ENCODE results near the gene KRT1.

KRT1 gene

DNA sequence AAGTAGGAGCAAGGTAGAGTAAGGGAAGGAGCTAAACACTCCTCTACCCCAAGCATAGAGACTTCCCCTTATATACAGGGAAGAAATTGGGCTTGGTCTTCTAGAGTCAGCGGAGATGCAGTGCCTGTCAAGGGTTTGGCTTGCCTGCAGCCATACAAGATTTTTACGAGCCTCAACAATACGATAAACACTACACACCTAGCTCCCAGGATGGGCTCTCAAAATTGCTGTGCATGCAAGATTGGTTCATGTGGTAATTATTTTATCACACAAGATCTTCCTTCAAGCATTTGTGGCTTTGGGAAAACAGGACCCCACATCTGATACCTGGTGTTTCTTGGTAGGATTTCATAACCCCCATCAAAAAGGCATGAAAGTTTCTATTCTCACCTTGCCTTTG, at the start of gene KRT1:
Gene KRT1, minus strand, starts transcription at position 45 of the 400 bp plus-strand sequence. CDS start 59 bp downstream, outside the sequence.
- no peaks in the 10 kb centered on the region for H3K4me1 ChIP-seq (ENCODE audit: control insufficient read depth, insufficient read depth, low read length)
- H3K27ac ChIP-seq (ENCODE audit: low read depth, low read length), result no peak within 1 kb of the TSS
- no peak within 1 kb of the TSS for H3K4me3 ChIP-seq (ENCODE audit: low read length)
- H3K9ac ChIP-seq (ENCODE audit: low read length), result no peak within 1 kb of the TSS
- no peaks in the 10 kb centered on the region for H3K36me3 ChIP-seq (ENCODE audit: control insufficient read depth, insufficient read depth, low read length)
- no peaks in the 10 kb centered on the region for H3K27me3 ChIP-seq (ENCODE audit: control insufficient read depth, insufficient read depth, low read length)

DNA sequence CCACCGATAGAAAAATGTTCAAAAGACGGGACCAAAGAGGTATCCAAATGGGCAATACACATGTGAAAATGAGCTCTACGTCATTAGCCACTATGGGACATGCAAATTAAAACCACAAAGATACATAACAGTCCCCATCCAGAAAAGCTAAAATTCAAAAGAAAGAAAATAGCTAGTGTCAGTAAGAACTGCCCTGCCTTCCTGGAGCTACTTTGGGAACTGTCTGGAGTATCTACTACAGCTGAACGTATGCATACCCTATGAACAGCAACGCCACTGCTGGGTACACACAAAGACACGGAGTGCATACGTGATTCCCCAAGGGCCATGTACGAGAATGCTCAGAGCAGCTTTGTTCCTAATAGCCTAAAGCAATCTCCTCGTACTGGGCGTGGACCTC, 48.9 kb upstream of the KRT1 start:
- Histone ChIP-seq H3K36me3 (ENCODE audit: control insufficient read depth, insufficient read depth, low read length) (no peaks in the 10 kb centered on the region), H3K27ac (ENCODE audit: low read depth, low read length) (no peak overlapping the region), H3K4me1 (ENCODE audit: control insufficient read depth, insufficient read depth, low read length) (no peaks in the 10 kb centered on the region), H3K9ac (ENCODE audit: low read length) (no peak overlapping the region), H3K4me3 (ENCODE audit: low read length) (no peak overlapping the region), H3K27me3 (ENCODE audit: control insufficient read depth, insufficient read depth, low read length) (no peaks in the 10 kb centered on the region)

DNA sequence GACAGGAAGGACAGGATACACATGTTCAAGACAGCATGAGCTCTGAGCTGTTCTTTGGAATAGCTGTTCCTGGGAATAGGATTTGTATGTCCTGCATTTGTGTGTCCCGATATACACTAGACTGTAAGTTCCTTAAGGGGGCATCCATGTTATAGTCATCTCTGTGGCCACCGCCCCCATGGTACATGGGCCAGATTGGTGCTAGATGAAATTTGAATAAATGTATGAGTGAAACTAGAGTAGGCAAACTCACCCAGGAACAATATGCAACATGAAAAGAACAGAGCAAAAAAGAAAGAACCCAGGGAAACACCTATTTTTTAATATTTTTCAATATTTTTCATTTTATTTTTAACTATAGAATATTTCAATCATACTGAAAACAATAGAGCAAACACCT, 48.2 kb upstream of the KRT1 start:
- Histone ChIP-seq H3K27ac (ENCODE audit: low read depth, low read length) (no peak overlapping the region), H3K36me3 (ENCODE audit: control insufficient read depth, insufficient read depth, low read length) (no peaks in the 10 kb centered on the region), H3K4me3 (ENCODE audit: low read length) (no peak overlapping the region), H3K9ac (ENCODE audit: low read length) (no peak overlapping the region), H3K4me1 (ENCODE audit: control insufficient read depth, insufficient read depth, low read length) (no peaks in the 10 kb centered on the region), H3K27me3 (ENCODE audit: control insufficient read depth, insufficient read depth, low read length) (no peaks in the 10 kb centered on the region)

GRCh38 chr12:52727037-52727436, 46.8 kb upstream of the KRT1 start:
- H3K27ac ChIP-seq (ENCODE audit: low read depth, low read length), result no peak overlapping the region
- H3K4me3 ChIP-seq (ENCODE audit: low read length), result no peak overlapping the region
- no peaks in the 10 kb centered on the region for H3K36me3 ChIP-seq (ENCODE audit: control insufficient read depth, insufficient read depth, low read length)
- H3K4me1 ChIP-seq (ENCODE audit: control insufficient read depth, insufficient read depth, low read length), result no peaks in the 10 kb centered on the region
- no peak overlapping the region for H3K9ac ChIP-seq (ENCODE audit: low read length)
- H3K27me3 ChIP-seq (ENCODE audit: control insufficient read depth, insufficient read depth, low read length), result no peaks in the 10 kb centered on the region

DNA sequence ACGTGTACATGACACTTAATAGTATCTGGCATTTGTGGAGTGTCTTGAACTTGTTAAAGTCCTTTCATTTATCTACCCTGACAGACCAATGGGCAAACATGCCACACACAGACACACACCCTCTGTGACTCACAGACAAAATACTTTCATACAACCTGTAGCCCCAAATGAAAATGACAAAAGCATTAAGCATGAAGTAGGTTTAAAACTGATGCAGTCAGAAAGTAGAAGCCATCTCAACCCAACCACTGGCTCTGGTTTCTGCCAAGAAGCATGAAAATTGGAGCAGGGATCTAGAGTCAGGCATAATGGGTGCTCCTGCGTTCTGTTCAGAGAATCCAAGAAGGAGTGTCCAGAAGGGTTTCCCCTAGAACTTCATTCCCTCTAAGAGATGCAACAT, 46.2 kb upstream of the KRT1 start:
- H3K36me3 ChIP-seq (ENCODE audit: control insufficient read depth, insufficient read depth, low read length), result no peaks in the 10 kb centered on the region
- H3K27me3 ChIP-seq (ENCODE audit: control insufficient read depth, insufficient read depth, low read length), result no peaks in the 10 kb centered on the region
- H3K9ac ChIP-seq (ENCODE audit: low read length), result no peak overlapping the region
- no peak overlapping the region for H3K4me3 ChIP-seq (ENCODE audit: low read length)
- H3K4me1 ChIP-seq (ENCODE audit: control insufficient read depth, insufficient read depth, low read length), result no peaks in the 10 kb centered on the region
- no peak overlapping the region for H3K27ac ChIP-seq (ENCODE audit: low read depth, low read length)

GRCh38 chr12:52724384-52724783, 44.2 kb upstream of the KRT1 start:
- H3K4me1 ChIP-seq (ENCODE audit: control insufficient read depth, insufficient read depth, low read length), result no peaks in the 10 kb centered on the region
- H3K27me3 ChIP-seq (ENCODE audit: control insufficient read depth, insufficient read depth, low read length), result no peaks in the 10 kb centered on the region
- H3K27ac ChIP-seq (ENCODE audit: low read depth, low read length), result no peak overlapping the region
- no peaks in the 10 kb centered on the region for H3K36me3 ChIP-seq (ENCODE audit: control insufficient read depth, insufficient read depth, low read length)
- no peak overlapping the region for H3K4me3 ChIP-seq (ENCODE audit: low read length)
- no peak overlapping the region for H3K9ac ChIP-seq (ENCODE audit: low read length)

- Histone ChIP-seq H3K4me3 (ENCODE audit: low read length) (no peak overlapping the region), H3K4me1 (ENCODE audit: control insufficient read depth, insufficient read depth, low read length) (no peaks in the 10 kb centered on the region), H3K27me3 (ENCODE audit: control insufficient read depth, insufficient read depth, low read length) (no peaks in the 10 kb centered on the region), H3K9ac (ENCODE audit: low read length) (no peak overlapping the region), H3K36me3 (ENCODE audit: control insufficient read depth, insufficient read depth, low read length) (no peaks in the 10 kb centered on the region), H3K27ac (ENCODE audit: low read depth, low read length) (no peak overlapping the region)
Measured at GRCh38 chr12:52722680-52723079, 42.5 kb upstream of the KRT1 start.

DNA sequence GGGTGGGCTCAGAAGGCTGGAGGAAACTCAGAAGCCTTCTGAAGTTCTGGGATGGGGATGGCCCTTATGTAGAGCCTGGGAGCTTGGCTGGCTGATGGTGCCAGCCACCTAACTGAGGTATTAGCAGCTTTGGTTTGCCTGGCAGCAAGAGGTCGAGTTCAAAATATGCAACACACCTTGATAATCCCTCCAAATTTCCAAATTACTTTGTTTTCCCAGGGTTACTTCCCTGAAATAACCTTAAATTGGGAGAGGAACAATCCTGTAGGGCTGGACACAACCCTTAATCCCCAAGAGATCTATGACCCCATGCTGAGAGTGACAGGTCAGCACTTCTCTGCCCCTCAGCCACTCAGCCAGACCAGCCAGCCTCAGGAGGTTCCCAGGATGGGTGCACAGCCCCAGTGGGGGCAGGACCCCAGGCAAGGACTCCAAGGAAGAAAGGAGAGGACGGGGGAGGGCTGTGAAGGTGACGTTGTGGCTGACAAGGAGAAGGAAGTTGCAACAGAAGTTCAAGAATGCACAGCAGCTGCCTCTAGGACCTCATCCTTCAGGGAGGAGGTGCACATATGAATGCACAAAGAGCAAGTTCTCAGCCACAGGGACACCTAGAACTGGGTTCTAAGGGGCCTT, 41.7 kb upstream of the KRT1 start:
- Histone ChIP-seq H3K27me3 (ENCODE audit: control insufficient read depth, insufficient read depth, low read length) (no peaks in the 10 kb centered on the region), H3K4me3 (ENCODE audit: low read length) (no peak overlapping the region), H3K4me1 (ENCODE audit: control insufficient read depth, insufficient read depth, low read length) (no peaks in the 10 kb centered on the region), H3K9ac (ENCODE audit: low read length) (no peak overlapping the region), H3K27ac (ENCODE audit: low read depth, low read length) (no peak overlapping the region), H3K36me3 (ENCODE audit: control insufficient read depth, insufficient read depth, low read length) (no peaks in the 10 kb centered on the region)

- H3K27ac ChIP-seq (ENCODE audit: low read depth, low read length), result no peak overlapping the region
- no peaks in the 10 kb centered on the region for H3K4me1 ChIP-seq (ENCODE audit: control insufficient read depth, insufficient read depth, low read length)
- no peak overlapping the region for H3K4me3 ChIP-seq (ENCODE audit: low read length)
- H3K27me3 ChIP-seq (ENCODE audit: control insufficient read depth, insufficient read depth, low read length), result peaks cover 8% of the 10 kb centered on the region
- no peak overlapping the region for H3K9ac ChIP-seq (ENCODE audit: low read length)
- no peaks in the 10 kb centered on the region for H3K36me3 ChIP-seq (ENCODE audit: control insufficient read depth, insufficient read depth, low read length)
Measured at GRCh38 chr12:52720365-52720886, 40.2 kb upstream of the KRT1 start.

DNA sequence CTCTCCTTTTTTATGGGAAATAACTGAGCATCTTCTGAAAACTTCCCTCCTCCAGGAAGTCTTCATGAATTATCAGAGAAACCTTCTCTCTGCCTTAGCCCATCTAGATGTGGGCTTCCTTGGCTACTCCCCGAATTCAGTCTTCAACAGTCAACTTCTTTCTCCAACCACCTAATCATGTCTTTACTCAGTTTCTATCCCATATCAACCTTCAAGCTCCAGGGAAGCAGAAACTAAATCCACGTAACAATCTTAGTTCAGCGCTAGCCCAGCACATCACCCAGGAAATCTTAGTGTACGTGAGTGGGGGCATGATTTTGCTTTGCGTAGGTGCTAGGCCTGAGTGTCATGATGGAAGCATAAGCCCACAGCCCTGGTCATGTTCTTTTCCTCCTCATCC, 35.9 kb upstream of the KRT1 start:
- H3K9ac ChIP-seq (ENCODE audit: low read length), result no peak overlapping the region
- no peaks in the 10 kb centered on the region for H3K36me3 ChIP-seq (ENCODE audit: control insufficient read depth, insufficient read depth, low read length)
- no peak overlapping the region for H3K4me3 ChIP-seq (ENCODE audit: low read length)
- H3K27ac ChIP-seq (ENCODE audit: low read depth, low read length), result no peak overlapping the region
- H3K27me3 ChIP-seq (ENCODE audit: control insufficient read depth, insufficient read depth, low read length), result peaks cover 29% of the 10 kb centered on the region
- no peaks in the 10 kb centered on the region for H3K4me1 ChIP-seq (ENCODE audit: control insufficient read depth, insufficient read depth, low read length)

GRCh38 chr12:52715416-52715815, 35.2 kb upstream of the KRT1 start:
- no peak overlapping the region for H3K9ac ChIP-seq (ENCODE audit: low read length)
- no peak overlapping the region for H3K4me3 ChIP-seq (ENCODE audit: low read length)
- H3K27me3 ChIP-seq (ENCODE audit: control insufficient read depth, insufficient read depth, low read length), result peaks cover 29% of the 10 kb centered on the region
- no peak overlapping the region for H3K27ac ChIP-seq (ENCODE audit: low read depth, low read length)
- H3K4me1 ChIP-seq (ENCODE audit: control insufficient read depth, insufficient read depth, low read length), result no peaks in the 10 kb centered on the region
- no peaks in the 10 kb centered on the region for H3K36me3 ChIP-seq (ENCODE audit: control insufficient read depth, insufficient read depth, low read length)

- no peaks in the 10 kb centered on the region for H3K36me3 ChIP-seq (ENCODE audit: control insufficient read depth, insufficient read depth, low read length)
- H3K27me3 ChIP-seq (ENCODE audit: control insufficient read depth, insufficient read depth, low read length), result peaks cover 29% of the 10 kb centered on the region
- H3K4me1 ChIP-seq (ENCODE audit: control insufficient read depth, insufficient read depth, low read length), result no peaks in the 10 kb centered on the region
- no peak overlapping the region for H3K9ac ChIP-seq (ENCODE audit: low read length)
- H3K4me3 ChIP-seq (ENCODE audit: low read length), result no peak overlapping the region
- no peak overlapping the region for H3K27ac ChIP-seq (ENCODE audit: low read depth, low read length)
Measured at GRCh38 chr12:52714887-52715281, 34.7 kb upstream of the KRT1 start.
